ENCODE data around the gene NFKBIL1. TPM values are rescaled to one million over a fixed set of nuclear protein-coding genes. Genes with fewer than 3 reads are reported as not detected.

The NFKBIL1 gene
- total RNA-seq, 1 donor from 2014 or later: 13.4 TPM

- no peaks in the 10 kb centered on the region for H3K36me3 Mint-ChIP-seq (ENCODE audit: low read depth, unreplicated experiment)
- no peak overlapping the region for H3K27ac Mint-ChIP-seq (ENCODE audit: unreplicated experiment)
- H3K27me3 Mint-ChIP-seq (ENCODE audit: unreplicated experiment): peaks cover 11% of the 10 kb centered on the region
- peak; percentile 83 for TF ChIP-seq CTCF (IDR thresholded peaks at IDR 0.05; ENCODE audit: unreplicated experiment)
- H3K4me1 Mint-ChIP-seq (ENCODE audit: unreplicated experiment): peaks cover 15% of the 10 kb centered on the region
- H3K4me3 Mint-ChIP-seq (ENCODE audit: unreplicated experiment): peak overlapping the region; percentile 96
- H3K9me3 Mint-ChIP-seq (ENCODE audit: unreplicated experiment): no peaks in the 10 kb centered on the region
- peak; percentile 89 for DNase-seq (ENCODE audit: low spot score)
Measured at GRCh38 chr6:31580807-31581433, 33.5 kb downstream of the NFKBIL1 start.

- Mint-ChIP-seq H3K4me3 (ENCODE audit: unreplicated experiment) (peak overlapping the region; percentile 96), H3K27me3 (ENCODE audit: unreplicated experiment) (peaks cover 9% of the 10 kb centered on the region), H3K27ac (ENCODE audit: unreplicated experiment) (no peak overlapping the region), H3K4me1 (ENCODE audit: unreplicated experiment) (peaks cover 18% of the 10 kb centered on the region), H3K9me3 (ENCODE audit: unreplicated experiment) (no peaks in the 10 kb centered on the region), H3K36me3 (ENCODE audit: low read depth, unreplicated experiment) (no peaks in the 10 kb centered on the region)
- no peak for TF ChIP-seq CTCF (IDR thresholded peaks at IDR 0.05; ENCODE audit: unreplicated experiment)
- no peak for DNase-seq (ENCODE audit: low spot score)
Measured at GRCh38 chr6:31581434-31582229, 34.2 kb downstream of the NFKBIL1 start.

GRCh38 chr6:31582230-31582643 is 34.8 kb downstream of the NFKBIL1 start, which contains the start of gene LTB:
TSS of gene LTB (minus strand) at chr6:31582424. CDS start at chr6:31582417, 7 bp downstream.
- no peak for DNase-seq (ENCODE audit: low spot score)
- no peak for TF ChIP-seq CTCF (IDR thresholded peaks at IDR 0.05; ENCODE audit: unreplicated experiment)
- Mint-ChIP-seq H3K36me3 (ENCODE audit: low read depth, unreplicated experiment) (no peaks in the 10 kb centered on the region), H3K9me3 (ENCODE audit: unreplicated experiment) (no peaks in the 10 kb centered on the region), H3K27me3 (ENCODE audit: unreplicated experiment) (peaks cover 7% of the 10 kb centered on the region), H3K4me3 (ENCODE audit: unreplicated experiment) (peak within 1 kb of the TSS; percentile 96), H3K27ac (ENCODE audit: unreplicated experiment) (no peak within 1 kb of the TSS), H3K4me1 (ENCODE audit: unreplicated experiment) (peaks cover 18% of the 10 kb centered on the region)

GRCh38 chr6:31585491-31585890 is 38.1 kb downstream of the NFKBIL1 start:
- no peaks in the 10 kb centered on the region for H3K9me3 Mint-ChIP-seq (ENCODE audit: unreplicated experiment)
- peaks cover 5% of the 10 kb centered on the region for H3K27me3 Mint-ChIP-seq (ENCODE audit: unreplicated experiment)
- no peak for DNase-seq (ENCODE audit: low spot score)
- peaks cover 16% of the 10 kb centered on the region for H3K4me1 Mint-ChIP-seq (ENCODE audit: unreplicated experiment)
- H3K27ac Mint-ChIP-seq (ENCODE audit: unreplicated experiment): peak overlapping the region; percentile 52
- no peaks in the 10 kb centered on the region for H3K36me3 Mint-ChIP-seq (ENCODE audit: low read depth, unreplicated experiment)
- no peak overlapping the region for H3K4me3 Mint-ChIP-seq (ENCODE audit: unreplicated experiment)
- peak; percentile 45 for TF ChIP-seq CTCF (IDR thresholded peaks at IDR 0.05; ENCODE audit: unreplicated experiment)

GRCh38 chr6:31586008-31586407 is 38.6 kb downstream of the NFKBIL1 start, which contains the start of gene LST1:
TSS of gene LST1 (plus strand) at chr6:31586277. CDS start at chr6:31587300, 1,023 bp downstream.
- Mint-ChIP-seq H3K27me3 (ENCODE audit: unreplicated experiment) (peaks cover 4% of the 10 kb centered on the region), H3K4me1 (ENCODE audit: unreplicated experiment) (peaks cover 15% of the 10 kb centered on the region), H3K9me3 (ENCODE audit: unreplicated experiment) (no peaks in the 10 kb centered on the region), H3K27ac (ENCODE audit: unreplicated experiment) (peak within 1 kb of the TSS; percentile 52), H3K36me3 (ENCODE audit: low read depth, unreplicated experiment) (no peaks in the 10 kb centered on the region), H3K4me3 (ENCODE audit: unreplicated experiment) (no peak within 1 kb of the TSS)
- TF ChIP-seq CTCF (IDR thresholded peaks at IDR 0.05; ENCODE audit: unreplicated experiment): no peak
- no peak for DNase-seq (ENCODE audit: low spot score)

All from endothelial cell (in vitro differentiated cells).